ENCODE data around the gene ARHGEF1. TPM values are rescaled to one million over a fixed set of nuclear protein-coding genes. Genes with fewer than 3 reads are reported as not detected.
A peak's percentile ranks its signal among the peaks of the same experiment; 100 is the strongest.

Gene ARHGEF1
- total RNA-seq, 1 donor from 2014 or later: 70.5 TPM

DNA sequence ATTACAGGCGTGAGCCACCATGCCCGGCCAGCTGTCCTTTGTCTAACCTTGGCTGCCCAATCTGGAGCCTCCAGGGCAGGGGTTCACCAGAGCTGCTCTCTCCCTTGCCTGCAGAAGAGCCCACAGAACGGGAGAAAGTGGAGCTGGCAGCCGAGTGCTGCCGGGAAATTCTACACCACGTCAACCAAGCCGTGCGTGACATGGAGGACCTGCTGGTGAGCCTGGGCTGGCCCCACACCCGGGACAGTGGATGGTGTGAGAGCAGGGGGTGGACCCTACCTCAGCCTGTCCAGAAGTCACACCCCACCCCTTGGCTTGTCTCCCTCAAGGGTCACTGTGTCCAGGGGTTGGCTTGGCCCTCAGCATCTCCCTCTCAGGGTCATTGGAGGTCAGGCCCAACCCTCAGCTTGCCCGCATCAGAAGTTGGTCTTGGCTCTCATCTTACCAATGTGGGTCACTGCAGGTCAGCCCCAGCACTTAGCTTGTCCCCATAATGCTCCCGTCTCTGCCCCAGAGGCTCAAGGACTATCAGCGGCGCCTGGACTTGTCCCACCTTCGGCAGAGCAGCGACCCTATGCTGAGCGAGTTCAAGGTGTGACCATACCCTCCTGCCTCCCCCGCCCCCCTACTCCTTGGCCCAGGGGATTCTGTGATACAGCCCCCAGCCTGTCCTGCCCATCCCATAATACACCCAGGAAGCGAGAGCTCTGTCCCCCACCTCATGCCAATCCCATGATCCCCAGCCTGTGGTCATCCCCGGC is 20.4 kb downstream of the ARHGEF1 start:
- H3K27me3 Mint-ChIP-seq (ENCODE audit: low read depth): no peaks in the 10 kb centered on the region
- H3K9me3 Mint-ChIP-seq (ENCODE audit: low read depth): no peaks in the 10 kb centered on the region
- peaks cover 45% of the 10 kb centered on the region for H3K36me3 Mint-ChIP-seq (ENCODE audit: low read depth)
- H3K27ac Mint-ChIP-seq (ENCODE audit: unreplicated experiment): no peak overlapping the region
- peak; percentile 75 for DNase-seq (ENCODE audit: low spot score)
- H3K4me1 Mint-ChIP-seq (ENCODE audit: low read depth): no peaks in the 10 kb centered on the region
- TF ChIP-seq, protein P1, sequence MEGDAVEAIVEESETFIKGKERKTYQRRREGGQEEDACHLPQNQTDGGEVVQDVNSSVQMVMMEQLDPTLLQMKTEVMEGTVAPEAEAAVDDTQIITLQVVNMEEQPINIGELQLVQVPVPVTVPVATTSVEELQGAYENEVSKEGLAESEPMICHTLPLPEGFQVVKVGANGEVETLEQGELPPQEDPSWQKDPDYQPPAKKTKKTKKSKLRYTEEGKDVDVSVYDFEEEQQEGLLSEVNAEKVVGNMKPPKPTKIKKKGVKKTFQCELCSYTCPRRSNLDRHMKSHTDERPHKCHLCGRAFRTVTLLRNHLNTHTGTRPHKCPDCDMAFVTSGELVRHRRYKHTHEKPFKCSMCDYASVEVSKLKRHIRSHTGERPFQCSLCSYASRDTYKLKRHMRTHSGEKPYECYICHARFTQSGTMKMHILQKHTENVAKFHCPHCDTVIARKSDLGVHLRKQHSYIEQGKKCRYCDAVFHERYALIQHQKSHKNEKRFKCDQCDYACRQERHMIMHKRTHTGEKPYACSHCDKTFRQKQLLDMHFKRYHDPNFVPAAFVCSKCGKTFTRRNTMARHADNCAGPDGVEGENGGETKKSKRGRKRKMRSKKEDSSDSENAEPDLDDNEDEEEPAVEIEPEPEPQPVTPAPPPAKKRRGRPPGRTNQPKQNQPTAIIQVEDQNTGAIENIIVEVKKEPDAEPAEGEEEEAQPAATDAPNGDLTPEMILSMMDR (IDR thresholded peaks at IDR 0.05): no peak
- no peak overlapping the region for H3K4me3 Mint-ChIP-seq (ENCODE audit: unreplicated experiment)

DNA sequence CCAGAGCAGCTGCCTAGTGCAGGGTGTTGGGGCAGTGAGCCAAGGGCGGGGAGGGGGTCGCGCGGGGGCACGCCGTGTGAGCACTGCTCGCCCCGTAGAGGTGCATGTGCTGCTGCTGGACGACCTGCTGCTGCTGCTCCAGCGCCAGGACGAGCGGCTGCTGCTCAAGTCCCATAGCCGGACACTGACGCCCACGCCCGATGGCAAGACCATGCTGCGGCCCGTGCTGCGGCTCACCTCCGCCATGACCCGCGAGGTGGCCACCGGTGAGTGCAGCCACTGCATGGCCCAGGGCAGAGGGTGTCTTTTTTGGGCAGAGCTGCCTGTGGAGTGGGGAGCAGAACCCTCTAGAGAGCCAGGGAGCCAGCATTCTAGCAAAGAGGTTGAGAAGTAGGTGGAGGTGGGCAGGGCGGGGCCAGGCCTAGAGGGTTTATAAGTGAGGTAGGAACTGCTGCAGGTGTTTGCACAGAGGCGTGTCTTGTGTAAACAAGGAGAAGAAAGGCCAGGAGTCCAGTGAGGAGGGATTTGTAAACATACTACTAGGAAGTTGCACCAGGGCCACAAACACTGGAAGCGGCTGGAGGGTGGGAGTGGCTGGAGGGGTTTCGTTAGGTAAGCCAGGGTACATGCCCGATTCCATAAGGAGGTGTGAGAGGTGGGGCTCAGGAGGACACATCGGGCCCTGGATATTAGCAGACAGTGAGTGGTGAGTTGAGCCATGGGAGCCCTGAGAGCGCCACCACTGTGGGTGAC is 21.3 kb downstream of the ARHGEF1 start:
- Mint-ChIP-seq H3K9me3 (ENCODE audit: low read depth) (no peaks in the 10 kb centered on the region), H3K4me3 (ENCODE audit: unreplicated experiment) (no peak overlapping the region), H3K27me3 (ENCODE audit: low read depth) (no peaks in the 10 kb centered on the region), H3K36me3 (ENCODE audit: low read depth) (peaks cover 42% of the 10 kb centered on the region), H3K27ac (ENCODE audit: unreplicated experiment) (no peak overlapping the region), H3K4me1 (ENCODE audit: low read depth) (no peaks in the 10 kb centered on the region)
- TF ChIP-seq, protein P1 (IDR thresholded peaks at IDR 0.05): no peak
- peak; percentile 92 for DNase-seq (ENCODE audit: low spot score)

DNA sequence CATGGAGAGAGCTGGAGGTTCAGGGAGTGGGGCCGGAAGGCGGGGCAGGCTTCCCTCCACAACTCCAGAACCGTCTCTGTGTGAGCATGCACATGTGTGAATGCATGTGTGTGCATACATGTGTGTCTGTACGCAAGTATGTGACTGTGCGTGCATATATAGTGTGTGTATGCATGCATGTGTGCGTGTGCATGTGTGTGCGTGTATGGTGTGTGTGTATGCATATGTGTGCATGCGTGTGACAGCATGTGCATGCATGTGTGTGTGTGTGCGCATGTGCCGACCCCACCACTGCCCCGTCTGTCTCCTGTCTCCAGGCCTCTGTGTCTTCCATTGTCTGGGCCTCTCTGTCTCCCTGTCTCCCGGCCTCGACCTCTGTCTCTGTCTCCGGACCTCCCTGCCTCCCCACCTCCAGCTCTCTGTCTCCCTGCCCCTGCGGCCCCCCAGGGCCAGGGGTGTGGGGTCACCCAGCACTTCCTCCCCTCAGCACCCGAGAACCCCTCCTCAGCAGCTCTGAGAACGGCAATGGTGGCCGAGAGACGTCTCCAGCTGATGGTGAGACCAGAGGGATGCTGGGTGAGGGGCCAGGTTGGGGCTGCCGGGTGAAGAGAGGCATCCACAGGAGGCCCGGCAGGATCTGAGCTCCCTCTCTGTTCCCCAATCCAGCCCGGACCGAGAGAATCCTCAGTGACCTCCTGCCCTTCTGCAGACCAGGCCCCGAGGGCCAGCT is 22.5 kb downstream of the ARHGEF1 start:
- Mint-ChIP-seq H3K9me3 (ENCODE audit: low read depth) (no peaks in the 10 kb centered on the region), H3K27me3 (ENCODE audit: low read depth) (peaks cover under 1% of the 10 kb centered on the region), H3K27ac (ENCODE audit: unreplicated experiment) (no peak overlapping the region), H3K4me1 (ENCODE audit: low read depth) (no peaks in the 10 kb centered on the region), H3K4me3 (ENCODE audit: unreplicated experiment) (no peak overlapping the region), H3K36me3 (ENCODE audit: low read depth) (peaks cover 39% of the 10 kb centered on the region)
- peak; percentile 88 for DNase-seq (ENCODE audit: low spot score)
- TF ChIP-seq, protein P1 (IDR thresholded peaks at IDR 0.05): no peak

DNA sequence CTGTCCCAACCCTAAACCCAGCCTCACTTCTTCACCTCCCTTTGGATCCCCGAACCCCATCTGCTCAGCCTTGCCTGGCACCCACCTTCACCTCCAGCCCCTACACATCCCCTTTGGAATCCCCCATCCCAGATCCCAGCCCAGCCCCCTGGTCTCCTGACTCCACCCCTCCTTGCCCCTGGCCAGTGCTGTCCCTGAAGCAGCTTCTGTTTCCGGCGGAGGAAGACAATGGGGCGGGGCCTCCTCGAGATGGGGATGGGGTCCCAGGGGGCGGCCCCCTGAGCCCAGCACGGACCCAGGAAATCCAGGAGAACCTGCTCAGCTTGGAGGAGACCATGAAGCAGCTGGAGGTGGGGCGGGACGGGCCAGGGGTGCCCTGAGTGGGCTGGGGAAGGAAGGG is 23.3 kb downstream of the ARHGEF1 start:
- Mint-ChIP-seq H3K27me3 (ENCODE audit: low read depth) (peaks cover 8% of the 10 kb centered on the region), H3K27ac (ENCODE audit: unreplicated experiment) (no peak overlapping the region), H3K36me3 (ENCODE audit: low read depth) (peaks cover 39% of the 10 kb centered on the region), H3K4me1 (ENCODE audit: low read depth) (no peaks in the 10 kb centered on the region), H3K9me3 (ENCODE audit: low read depth) (no peaks in the 10 kb centered on the region), H3K4me3 (ENCODE audit: unreplicated experiment) (no peak overlapping the region)
- no peak for DNase-seq (ENCODE audit: low spot score)
- TF ChIP-seq, protein P1 (IDR thresholded peaks at IDR 0.05): no peak
